Epithelial cell of esophagus (primary cell): ENCODE measurements around the gene CACNA1D.

ENCODE experiments used
- DNase-seq: peaks from one replicate; pipeline ENCODE4 v3.0.0; 2010; ENCODE audit warnings: low read depth
- H3K4me3 ChIP-seq: 2 replicates; pipeline ENCODE4 v1.5.1; 2011; ENCODE audit warnings: mild to moderate bottlenecking, low read length, control low read depth
- CTCF ChIP-seq: IDR thresholded peaks from 2 replicates; pipeline ENCODE4 v1.5.1; 2011; ENCODE audit warnings: low read depth, mild to moderate bottlenecking, low read length, control low read depth, inconsistent platforms; ENCODE audit not compliant: insufficient read depth; ENCODE audit errors: missing control alignments

Gene CACNA1D

GRCh38 chr3:53668872-53669271, 174.5 kb downstream of the CACNA1D start:
- TF ChIP-seq CTCF, result peak; percentile 39
- no peak for DNase-seq
- H3K4me3 ChIP-seq, result no peak overlapping the region

- no peak for DNase-seq
- no peak overlapping the region for H3K4me3 ChIP-seq
- no peak for TF ChIP-seq CTCF
These were observed 176.3 kb downstream of the CACNA1D start for GRCh38 chr3:53670721-53671120.

- no peak overlapping the region for H3K4me3 ChIP-seq
- no peak for DNase-seq
- TF ChIP-seq CTCF, result no peak
These were observed 177.0 kb downstream of the CACNA1D start for GRCh38 chr3:53671192-53671960.

GRCh38 chr3:53671961-53672299, 177.5 kb downstream of the CACNA1D start:
- H3K4me3 ChIP-seq, result no peak overlapping the region
- no peak for TF ChIP-seq CTCF
- DNase-seq, result no peak

GRCh38 chr3:53672981-53673380, 178.6 kb downstream of the CACNA1D start:
- no peak overlapping the region for H3K4me3 ChIP-seq
- no peak for DNase-seq
- TF ChIP-seq CTCF, result no peak

- H3K4me3 ChIP-seq, result no peak overlapping the region
- TF ChIP-seq CTCF, result no peak
- no peak for DNase-seq
These were observed 179.4 kb downstream of the CACNA1D start for GRCh38 chr3:53673722-53674350.

GRCh38 chr3:53674582-53674981, 180.2 kb downstream of the CACNA1D start:
- TF ChIP-seq CTCF, result no peak
- H3K4me3 ChIP-seq, result no peak overlapping the region
- no peak for DNase-seq
